GM18499 (cell line): ENCODE results near the gene CCSAP.
"Not testable (repeated sequence)": the region's sequence is repeated elsewhere in the genome, so short reads cannot be mapped to it uniquely, and the experiment has no call there.

ENCODE experiments used
- ATAC-seq: cut with Tn5 transposase; IDR thresholded peaks from one replicate; pipeline ENCODE4 v1.9.1; 2021; ENCODE audit warnings: moderate number of reproducible peaks; ENCODE audit not compliant: insufficient read depth, unreplicated experiment

Gene CCSAP

DNA sequence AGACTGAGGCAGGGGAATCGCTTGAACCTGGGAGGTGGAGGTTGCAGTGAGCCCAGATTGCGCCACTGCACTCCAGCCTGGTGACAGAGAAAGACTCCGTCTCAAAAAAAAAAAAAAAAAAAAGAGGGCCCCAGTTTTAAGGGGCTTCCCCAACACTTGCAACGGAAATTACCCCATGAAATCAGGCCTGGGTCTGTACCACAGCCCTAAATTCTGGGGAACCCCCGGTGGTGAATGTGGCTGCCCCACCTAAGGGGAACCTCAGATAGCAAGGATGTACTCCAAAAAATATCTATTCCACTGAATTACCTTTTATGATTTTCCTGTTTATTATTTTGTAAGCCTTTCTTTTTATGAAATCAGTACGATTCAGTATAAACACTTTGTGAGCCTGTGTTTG is 15.1 kb downstream of the CCSAP start:
- not testable (repeated sequence) for ATAC-seq

DNA sequence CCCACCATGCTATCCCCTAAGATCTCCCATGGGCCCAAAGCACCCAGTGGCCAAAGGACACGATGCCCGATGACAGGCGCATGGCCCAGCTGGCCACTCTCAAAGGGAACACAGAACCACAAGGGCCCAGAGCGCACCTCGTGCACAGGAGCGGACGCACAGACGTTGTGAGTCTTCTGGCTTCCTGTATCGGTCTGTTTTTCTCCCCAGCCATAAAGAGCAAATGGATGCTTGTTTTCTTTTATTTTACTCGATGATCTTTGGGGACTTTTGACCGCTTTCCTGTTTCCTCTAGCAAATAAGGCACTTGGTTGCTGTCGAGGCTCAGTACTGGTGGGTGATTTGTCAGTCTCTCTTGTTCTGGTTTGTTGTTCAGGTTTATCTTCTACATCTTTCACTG is 16.2 kb downstream of the CCSAP start:
- no peak for ATAC-seq

DNA sequence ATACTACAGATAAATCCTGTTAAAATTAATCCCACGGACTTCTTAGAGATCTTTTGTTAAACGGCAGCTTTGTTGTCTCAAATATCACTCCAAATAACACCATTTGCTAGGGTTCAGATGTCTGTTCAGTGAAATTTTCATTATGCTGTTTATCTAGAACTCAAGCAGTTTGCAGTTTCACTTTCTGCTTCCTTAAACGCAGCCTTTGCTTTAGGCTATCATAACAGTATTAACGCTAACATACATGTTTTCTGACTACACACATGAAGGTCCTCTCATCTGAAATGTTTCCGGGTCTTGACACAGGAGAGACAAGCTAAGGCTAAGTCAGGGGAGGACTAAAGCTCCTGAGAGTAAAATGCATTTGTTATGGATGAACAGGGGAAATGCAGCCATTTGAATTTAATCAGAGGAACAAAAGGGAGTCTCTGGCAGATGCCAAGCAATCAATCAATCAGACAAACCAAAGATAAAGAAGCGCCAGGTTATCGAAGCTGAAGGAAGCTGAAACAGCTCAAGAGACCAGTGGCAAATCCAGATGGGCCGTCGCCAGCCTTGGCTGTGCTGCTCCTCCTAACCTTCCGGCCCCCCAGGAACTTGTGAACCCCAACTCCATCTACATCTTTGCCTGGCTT is 16.9 kb downstream of the CCSAP start:
- ATAC-seq, result no peak

DNA sequence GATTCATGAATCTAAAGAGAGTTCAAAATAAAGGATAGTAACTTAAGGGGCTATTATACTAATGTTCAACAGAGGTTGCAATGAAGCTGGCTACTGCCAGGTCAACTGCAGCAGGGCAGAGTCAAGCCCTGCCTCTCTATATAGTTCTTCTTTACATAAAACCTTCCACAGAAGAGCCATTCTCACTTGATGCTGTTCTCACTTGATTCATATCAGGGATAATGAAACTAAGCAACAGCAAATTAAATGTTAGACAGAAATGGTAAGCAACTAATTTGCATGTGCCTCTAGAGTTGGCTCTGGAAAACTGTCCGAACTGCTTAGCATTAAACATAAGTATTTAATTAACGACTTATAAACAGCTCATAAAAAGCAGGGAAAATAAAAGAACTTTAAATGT is 17.4 kb downstream of the CCSAP start:
- ATAC-seq, result no peak

DNA sequence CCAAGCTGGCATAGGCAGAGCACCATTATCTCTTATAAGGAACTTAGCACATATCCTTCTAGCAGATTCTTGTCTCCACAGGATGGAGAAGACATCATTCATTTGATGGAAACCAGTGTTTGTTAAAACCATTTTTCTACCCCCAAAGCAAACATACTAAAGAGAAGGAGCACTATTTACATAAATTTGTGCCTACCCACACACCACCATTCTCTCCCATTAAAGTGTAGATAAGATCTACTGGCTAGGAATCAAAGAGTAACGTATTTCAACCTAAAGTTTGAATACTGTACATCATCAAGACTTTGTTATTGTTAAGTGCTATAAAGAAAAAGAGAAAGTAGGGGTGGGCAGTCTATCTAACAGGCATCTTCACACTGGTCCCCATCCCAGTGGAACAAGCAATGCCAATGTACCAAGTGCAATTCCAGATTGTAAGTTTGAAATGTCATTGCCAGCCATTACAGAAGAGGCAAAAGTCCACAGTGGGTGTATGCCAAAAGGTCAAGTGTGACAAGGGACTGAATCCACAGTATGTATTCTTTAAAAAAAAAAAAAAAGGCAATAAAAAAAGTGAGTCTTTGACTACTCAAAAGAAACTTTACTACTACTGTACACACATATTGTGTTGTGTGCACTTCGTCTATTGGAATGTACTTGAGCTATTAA is 18.8 kb downstream of the CCSAP start:
- no peak for ATAC-seq

DNA sequence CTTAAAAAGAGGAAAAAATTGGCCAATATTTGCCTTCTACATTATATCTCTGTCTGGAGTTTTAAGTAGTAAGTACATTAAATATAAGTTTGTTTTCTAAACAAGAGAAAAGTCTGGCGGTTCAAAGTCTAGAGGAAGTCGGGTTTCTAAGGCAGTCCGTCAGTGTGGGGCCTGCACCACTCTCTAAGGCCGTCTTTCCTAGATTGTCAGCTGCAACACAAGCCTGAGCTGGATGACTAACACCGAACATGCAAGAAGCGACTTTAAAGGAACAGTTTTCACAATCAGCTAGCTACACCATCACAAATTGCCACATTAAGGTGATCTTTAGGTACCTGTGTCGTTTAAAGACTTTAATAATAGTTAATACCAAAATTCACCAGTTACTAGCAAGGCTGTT is 19.6 kb downstream of the CCSAP start:
- no peak for ATAC-seq

DNA sequence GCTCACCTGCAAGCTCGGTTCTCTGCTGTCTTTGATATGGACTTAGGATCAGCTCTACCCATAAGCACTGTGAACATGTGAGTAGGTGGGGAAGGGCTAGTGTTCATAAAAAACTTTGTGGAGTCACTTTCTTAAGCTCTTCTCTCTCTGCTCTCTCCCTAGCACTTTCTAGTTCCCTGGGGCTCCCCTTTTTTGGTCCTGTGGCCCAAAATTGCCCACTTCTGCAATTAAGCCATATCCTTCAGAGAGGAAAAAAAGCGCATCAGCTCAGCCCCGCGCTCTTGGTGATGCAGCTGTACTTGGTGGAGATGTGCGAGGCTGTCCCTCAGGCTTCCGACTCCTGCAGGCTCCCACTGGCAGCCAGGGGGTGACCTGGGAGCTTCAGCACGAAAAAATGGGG is 23.4 kb downstream of the CCSAP start:
- no peak for ATAC-seq

DNA sequence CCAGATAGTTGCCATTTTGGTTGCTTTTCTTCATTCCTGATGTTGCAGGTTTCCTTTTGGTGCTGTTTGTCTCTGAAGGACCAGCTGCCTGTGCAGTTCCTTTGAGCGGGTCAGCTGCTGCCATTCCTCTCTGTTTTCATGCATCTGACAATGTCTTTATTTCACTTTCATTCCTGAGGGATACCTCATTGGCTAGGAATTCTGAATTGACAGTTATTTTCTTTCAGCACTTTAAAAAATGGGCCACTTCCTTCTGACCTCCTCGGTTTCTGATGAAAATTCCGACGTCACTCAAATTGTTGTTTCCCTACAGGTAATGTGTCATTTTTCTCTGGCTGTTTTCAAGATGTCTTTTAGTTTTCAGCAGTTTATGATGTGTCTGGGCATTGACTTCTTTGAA is 24.8 kb downstream of the CCSAP start:
- ATAC-seq, result no peak

DNA sequence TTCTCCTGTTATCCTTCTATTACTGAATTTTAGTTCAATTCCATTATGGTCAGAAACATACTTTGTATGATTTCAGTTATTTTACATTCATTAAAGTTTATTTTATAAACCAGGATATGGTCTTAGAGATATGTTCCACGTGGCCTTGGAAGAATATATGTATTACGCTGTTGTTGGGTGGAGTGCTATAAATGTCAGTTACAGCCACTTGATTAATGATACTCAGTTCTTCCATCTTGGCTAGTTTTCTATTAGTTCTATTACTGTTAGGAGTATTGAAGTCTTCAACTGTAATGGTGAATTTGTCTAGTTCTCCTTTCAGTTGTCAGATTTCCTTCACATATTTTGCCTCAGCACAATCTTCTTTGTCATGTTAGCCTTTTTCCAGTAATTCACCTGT is 26.7 kb downstream of the CCSAP start:
- ATAC-seq, result no peak

DNA sequence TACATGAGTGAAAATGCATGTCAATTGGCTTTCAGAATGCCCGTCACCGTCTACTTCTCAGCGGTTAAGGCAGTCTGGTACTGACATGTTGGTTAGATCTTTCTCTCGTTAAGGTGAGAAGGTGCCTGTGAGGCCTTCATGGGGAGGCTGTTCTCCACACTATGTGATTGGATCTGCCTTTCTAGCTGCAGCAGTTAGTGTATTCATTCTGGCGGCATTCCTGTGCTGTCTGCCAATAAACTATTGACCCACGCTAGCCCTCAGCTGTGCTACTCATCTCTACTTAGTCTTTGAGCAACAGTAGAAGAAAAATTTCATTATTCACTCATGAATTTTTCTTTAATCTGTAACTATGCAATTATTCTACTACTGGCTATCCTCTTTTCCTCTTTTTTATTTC is 32.0 kb downstream of the CCSAP start:
- ATAC-seq, result no peak

DNA sequence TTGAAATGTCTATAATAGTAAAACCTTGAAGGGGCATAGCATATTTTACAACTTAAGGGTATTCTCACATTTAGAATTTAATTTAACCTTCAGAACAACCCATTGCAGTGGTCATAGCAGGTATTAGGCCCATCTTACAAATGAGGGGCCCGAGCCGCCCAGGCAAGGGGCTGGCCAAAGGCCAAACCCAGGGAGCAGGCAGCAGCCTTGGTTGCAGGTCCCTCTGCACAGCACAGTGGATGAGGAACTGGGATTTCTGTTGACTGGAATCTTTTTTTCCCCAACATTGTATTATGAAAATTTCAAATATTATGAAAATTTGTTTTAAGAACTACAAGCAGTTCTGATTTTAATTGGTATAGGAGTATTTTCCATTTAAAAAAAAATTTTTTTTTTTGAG is 33.2 kb downstream of the CCSAP start:
- no peak for ATAC-seq

DNA sequence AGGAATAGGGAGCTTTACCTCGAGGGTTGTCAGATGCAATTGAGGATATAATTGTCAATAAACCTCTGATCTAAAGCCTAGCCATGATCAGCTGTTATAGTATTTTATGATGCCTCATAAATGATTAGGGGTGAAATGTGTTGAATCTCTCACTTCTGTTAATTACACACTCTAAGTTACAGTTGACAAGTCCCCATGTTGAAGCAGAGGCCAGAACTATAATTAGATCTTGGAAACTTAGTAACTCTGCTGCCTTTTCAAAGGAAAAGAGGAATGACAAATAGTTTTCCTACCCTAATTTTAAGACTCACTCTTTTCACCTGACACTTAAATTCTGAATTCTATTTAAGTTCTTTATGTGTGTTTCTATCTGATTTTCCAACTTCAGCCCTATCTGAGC is 33.8 kb downstream of the CCSAP start:
- ATAC-seq, result no peak

DNA sequence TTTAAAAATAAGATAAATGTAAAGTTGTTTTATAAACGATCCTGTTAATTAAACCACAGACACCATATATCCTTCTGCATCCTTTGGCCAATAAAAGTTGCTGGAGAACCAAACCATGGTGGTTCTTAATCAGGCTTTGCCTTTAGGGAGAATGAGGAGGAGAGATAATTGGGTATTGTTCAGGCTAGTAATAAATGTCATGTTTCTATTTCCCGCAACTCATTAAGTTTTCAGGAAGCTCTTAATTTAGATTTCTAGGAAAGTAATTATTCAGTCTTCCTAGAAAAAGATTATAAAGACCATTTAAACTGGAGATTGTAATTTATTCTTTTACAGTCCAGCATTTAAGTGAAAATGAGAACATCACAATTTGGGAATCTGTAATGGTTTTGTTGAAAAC is 37.5 kb downstream of the CCSAP start:
- no peak for ATAC-seq

DNA sequence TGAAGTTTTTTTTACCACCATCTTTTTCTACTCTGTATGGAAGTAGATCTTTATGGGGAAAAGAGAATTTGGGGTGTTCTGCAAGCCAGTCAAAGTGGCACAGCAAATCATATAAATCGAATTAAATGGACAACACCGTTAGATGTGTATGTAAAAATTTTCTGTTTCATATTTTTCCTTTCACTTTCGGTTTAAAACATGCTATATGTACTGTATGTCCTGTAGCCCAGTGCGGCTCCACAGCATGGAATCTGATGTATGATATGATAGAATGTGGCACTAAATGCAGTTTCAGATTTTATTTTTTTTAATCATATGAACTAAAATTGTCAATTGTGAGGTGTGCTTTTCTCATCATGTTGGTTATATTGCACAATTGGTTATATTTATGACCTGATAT is 39.0 kb downstream of the CCSAP start:
- ATAC-seq, result no peak

DNA sequence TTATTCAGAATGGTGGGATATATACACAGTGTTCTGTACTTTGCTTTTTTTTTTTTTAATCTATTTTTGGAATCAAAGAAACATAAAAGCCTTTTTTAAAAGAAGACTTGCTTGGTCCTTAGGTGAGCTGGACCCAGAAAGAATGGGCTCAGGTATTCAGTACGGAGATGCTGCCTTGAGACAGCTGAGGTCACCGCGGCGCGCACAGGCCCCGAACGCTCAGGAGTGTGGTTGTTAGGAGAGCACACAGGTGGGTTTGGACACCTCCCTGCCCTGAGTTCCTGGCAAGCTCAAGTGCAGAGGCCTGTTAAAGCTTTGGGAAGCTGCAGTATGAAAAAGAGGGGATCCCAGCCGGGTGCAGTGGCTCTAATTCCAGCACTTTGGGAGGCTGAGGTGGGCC is 40.1 kb downstream of the CCSAP start:
- ATAC-seq, result no peak

DNA sequence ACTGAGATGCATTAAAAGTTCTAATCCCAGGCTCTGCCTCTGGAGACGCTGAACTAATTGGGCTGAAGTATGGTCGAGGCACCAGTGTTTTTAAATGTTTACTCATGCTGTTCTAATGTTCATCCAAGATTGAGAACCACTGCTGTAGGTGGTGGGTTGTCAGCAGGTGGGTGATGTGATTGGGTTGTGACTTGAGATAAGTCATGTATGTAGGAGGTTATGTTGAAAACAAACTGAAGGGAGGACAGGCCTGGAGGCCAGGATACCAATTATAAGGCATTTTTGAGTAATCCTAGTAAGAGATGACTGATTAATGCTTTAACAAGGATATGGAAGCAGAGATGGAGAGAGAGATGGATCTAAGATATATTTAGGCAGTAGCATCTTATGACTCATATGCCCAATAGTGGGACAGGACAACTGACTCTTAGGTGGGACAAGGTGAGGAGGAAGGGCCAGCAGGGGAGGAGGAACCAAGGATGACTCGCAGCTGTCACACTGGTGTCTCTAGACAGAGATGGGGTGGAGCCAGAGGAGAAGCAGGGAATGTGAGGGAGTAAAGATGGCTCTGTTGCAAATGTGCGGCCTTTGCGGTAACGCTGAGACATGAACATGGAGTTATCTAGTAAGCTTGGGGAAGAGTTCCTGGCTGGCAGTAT is 42.6 kb downstream of the CCSAP start:
- no peak for ATAC-seq

DNA sequence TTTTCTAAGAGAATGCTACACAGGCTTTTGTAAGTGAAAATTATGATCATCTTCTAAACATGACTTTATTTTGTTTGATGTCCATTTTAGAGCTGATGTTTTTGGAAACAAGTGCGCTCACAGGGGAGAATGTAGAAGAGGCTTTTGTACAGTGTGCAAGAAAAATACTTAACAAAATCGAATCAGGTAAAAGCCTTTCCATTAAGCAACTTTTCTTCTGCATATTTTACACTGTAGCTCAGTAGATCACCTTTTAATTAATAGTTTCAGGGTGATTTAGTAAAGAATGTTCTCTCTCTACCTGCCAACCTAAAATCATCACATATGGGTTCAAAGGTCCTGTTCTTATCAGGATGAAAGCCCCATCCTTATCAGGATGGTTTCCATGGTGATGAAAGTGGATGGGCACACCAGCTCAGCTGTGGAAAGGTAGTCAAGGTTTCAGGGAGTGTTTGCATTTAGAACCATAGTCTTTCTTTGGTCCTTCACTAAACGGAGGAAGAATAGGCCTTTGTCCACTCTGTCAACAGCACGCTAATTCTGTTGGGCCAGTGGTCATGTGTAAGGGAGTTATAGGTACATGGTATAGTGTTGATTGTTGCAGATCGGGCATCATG is 43.9 kb downstream of the CCSAP start:
- no peak for ATAC-seq

DNA sequence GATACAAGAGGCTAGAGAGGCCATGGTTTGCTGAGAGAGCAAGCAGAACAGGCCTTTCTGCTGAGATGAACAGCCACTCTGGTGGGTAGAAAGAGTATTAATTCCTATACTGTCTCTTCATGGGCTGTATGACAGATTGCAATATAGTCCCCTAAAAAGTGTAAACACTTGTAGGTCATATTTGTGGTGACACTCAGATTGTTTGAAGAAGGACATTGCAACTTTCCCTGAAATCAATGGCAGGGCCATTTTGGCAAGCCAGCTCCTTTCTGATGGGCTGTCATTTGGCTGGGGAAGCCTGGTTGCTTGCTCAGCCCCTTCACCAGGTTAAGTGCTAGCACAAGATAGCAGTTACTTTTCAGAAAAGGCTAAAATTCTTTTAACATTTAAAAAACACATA is 44.4 kb downstream of the CCSAP start:
- ATAC-seq, result no peak

DNA sequence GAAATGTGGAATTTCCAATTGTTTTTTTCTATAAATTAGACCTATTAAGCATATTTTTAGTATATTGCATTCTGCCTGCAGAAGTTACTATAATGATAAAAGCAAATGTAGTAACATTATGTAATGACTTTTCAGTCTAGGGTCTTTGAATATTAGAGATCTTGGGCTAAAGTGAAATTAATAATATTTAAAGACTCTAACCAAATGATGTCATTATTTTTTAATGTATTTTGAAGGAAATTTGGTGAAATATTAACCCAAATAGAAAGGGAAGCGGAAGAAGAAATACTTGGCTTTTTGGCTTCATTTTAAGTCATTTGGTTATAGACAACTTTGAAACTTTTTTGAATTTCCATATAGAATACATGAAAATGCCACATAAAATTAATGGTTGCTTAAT is 45.1 kb downstream of the CCSAP start:
- no peak for ATAC-seq

DNA sequence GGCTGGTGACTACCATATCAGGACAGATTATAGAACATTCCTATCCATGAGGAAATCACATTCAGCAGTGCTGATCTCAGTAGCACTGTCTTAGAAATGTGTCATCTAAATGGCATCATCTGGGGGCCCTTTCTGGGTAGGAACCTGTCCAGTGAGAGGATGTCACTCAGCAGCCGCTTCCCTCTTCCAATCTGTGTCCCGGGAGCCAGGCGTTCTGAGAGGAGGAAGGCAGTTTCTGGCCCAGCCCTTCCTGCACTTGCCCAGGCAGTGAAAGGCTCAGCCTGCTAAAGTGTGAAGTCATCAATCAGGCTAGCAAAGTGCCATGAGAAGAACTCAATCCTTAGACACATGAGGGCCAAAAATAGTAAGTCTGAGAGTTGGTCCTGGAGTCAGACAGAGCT is 46.3 kb downstream of the CCSAP start:
- no peak for ATAC-seq

DNA sequence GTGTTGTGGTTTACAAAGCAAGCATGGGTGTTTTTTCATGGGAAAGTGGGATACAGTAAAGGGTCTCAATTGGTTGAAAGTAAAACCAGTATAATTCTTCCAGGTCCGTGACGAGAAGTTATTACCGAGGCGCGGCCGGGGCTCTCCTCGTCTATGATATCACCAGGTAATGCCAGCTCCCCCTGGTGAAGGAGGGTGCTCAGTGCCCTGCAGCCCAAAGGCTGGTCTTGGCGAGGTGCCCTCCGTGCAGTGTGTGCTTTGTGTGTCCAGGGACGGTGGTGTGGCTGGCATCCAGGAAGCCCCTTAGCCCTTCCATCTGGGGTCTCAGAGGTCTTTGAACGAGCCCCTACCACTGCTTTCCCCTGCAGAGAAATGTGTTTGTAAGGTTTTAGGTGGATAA is 47.1 kb downstream of the CCSAP start:
- ATAC-seq, result no peak
